ENCODE data around the gene MRPL22. TPM values are rescaled to one million over a fixed set of nuclear protein-coding genes. Genes with fewer than 3 reads are reported as not detected.
A peak's percentile ranks its signal among the peaks of the same experiment; 100 is the strongest.

The MRPL22 gene
- total RNA-seq (34.1 TPM), polyA plus RNA-seq (ENCODE audit: insufficient read depth in 1 of 8, insufficient read length in 8 of 8, low replicate concordance in 1 of 8) (10 to 100 TPM; 29.0 to 39.6 (median 35.0) TPM)
- long read RNA-seq, donor 1, transcript MRPL22-207 (7 exons, 3,176 nt): major isoform, 13 of 24 reads
- long read RNA-seq, donor 1, partial matches to known transcripts: 5 of 24 reads
- long read RNA-seq, donor 1, other reads (novel, unspliced or antisense): 0 of 24 reads
- long read RNA-seq, donor 2, transcript MRPL22-207 (7 exons, 3,176 nt): major isoform, 5 of 6 reads
- long read RNA-seq, donor 2, partial matches to known transcripts: 0 of 6 reads
- long read RNA-seq, donor 2, other reads (novel, unspliced or antisense): 0 of 6 reads
- long read RNA-seq, donor 3, transcript MRPL22-207 (7 exons, 3,176 nt): major isoform, 18 of 25 reads
- long read RNA-seq, donor 3, partial matches to known transcripts: 0 of 25 reads
- long read RNA-seq, donor 3, other reads (novel, unspliced or antisense): 0 of 25 reads
- long read RNA-seq, donor 4, transcript MRPL22-207 (7 exons, 3,176 nt): major isoform, 23 of 32 reads
- long read RNA-seq, donor 4, transcript MRPL22-202 (6 exons, 784 nt): minor isoform, 5 of 32 reads
- long read RNA-seq, donor 4, partial matches to known transcripts: 0 of 32 reads
- long read RNA-seq, donor 4, other reads (novel, unspliced or antisense): 0 of 32 reads
- long read RNA-seq, donor 5, transcript MRPL22-202 (6 exons, 784 nt): minor isoform, 18 of 124 reads
- long read RNA-seq, donor 5, transcript MRPL22-201 (6 exons, 3,035 nt): minor isoform, 13 of 124 reads
- long read RNA-seq, donor 5, transcript MRPL22-207 (7 exons, 3,176 nt): major isoform, 62 of 124 reads
- long read RNA-seq, donor 5, partial matches to known transcripts: 26 of 124 reads
- long read RNA-seq, donor 5, other reads (novel, unspliced or antisense): 0 of 124 reads
- long read RNA-seq, donor 6, transcript MRPL22-207 (7 exons, 3,176 nt): major isoform, 44 of 72 reads
- long read RNA-seq, donor 6, transcript MRPL22-202 (6 exons, 784 nt): minor isoform, 6 of 72 reads
- long read RNA-seq, donor 6, transcript MRPL22-201 (6 exons, 3,035 nt): minor isoform, 14 of 72 reads
- long read RNA-seq, donor 6, partial matches to known transcripts: 6 of 72 reads
- long read RNA-seq, donor 6, other reads (novel, unspliced or antisense): 0 of 72 reads
- long read RNA-seq, donor 7, transcript MRPL22-201 (6 exons, 3,035 nt): minor isoform, 5 of 54 reads
- long read RNA-seq, donor 7, transcript MRPL22-202 (6 exons, 784 nt): minor isoform, 8 of 54 reads
- long read RNA-seq, donor 7, transcript MRPL22-207 (7 exons, 3,176 nt): major isoform, 38 of 54 reads
- long read RNA-seq, donor 7, partial matches to known transcripts: 0 of 54 reads
- long read RNA-seq, donor 7, other reads (novel, unspliced or antisense): 0 of 54 reads
- long read RNA-seq, donor 8, transcript MRPL22-201 (6 exons, 3,035 nt): minor isoform, 10 of 47 reads
- long read RNA-seq, donor 8, transcript MRPL22-207 (7 exons, 3,176 nt): major isoform, 28 of 47 reads
- long read RNA-seq, donor 8, transcript MRPL22-202 (6 exons, 784 nt): minor isoform, 8 of 47 reads
- long read RNA-seq, donor 8, partial matches to known transcripts: 0 of 47 reads
- long read RNA-seq, donor 8, other reads (novel, unspliced or antisense): 0 of 47 reads
- long read RNA-seq, donor 9, transcript MRPL22-207 (7 exons, 3,176 nt): major isoform, 19 of 29 reads
- long read RNA-seq, donor 9, transcript MRPL22-202 (6 exons, 784 nt): minor isoform, 7 of 29 reads
- long read RNA-seq, donor 9, partial matches to known transcripts: 0 of 29 reads
- long read RNA-seq, donor 9, other reads (novel, unspliced or antisense): 0 of 29 reads
- long read RNA-seq, donor 10, transcript MRPL22-207 (7 exons, 3,176 nt): major isoform, 43 of 71 reads
- long read RNA-seq, donor 10, transcript MRPL22-201 (6 exons, 3,035 nt): minor isoform, 6 of 71 reads
- long read RNA-seq, donor 10, transcript MRPL22-202 (6 exons, 784 nt): minor isoform, 10 of 71 reads
- long read RNA-seq, donor 10, partial matches to known transcripts: 8 of 71 reads
- long read RNA-seq, donor 10, other reads (novel, unspliced or antisense): 0 of 71 reads
- long read RNA-seq, donor 11, transcript MRPL22-207 (7 exons, 3,176 nt): major isoform, 32 of 46 reads
- long read RNA-seq, donor 11, transcript MRPL22-202 (6 exons, 784 nt): minor isoform, 6 of 46 reads
- long read RNA-seq, donor 11, partial matches to known transcripts: 0 of 46 reads
- long read RNA-seq, donor 11, other reads (novel, unspliced or antisense): 0 of 46 reads

DNA sequence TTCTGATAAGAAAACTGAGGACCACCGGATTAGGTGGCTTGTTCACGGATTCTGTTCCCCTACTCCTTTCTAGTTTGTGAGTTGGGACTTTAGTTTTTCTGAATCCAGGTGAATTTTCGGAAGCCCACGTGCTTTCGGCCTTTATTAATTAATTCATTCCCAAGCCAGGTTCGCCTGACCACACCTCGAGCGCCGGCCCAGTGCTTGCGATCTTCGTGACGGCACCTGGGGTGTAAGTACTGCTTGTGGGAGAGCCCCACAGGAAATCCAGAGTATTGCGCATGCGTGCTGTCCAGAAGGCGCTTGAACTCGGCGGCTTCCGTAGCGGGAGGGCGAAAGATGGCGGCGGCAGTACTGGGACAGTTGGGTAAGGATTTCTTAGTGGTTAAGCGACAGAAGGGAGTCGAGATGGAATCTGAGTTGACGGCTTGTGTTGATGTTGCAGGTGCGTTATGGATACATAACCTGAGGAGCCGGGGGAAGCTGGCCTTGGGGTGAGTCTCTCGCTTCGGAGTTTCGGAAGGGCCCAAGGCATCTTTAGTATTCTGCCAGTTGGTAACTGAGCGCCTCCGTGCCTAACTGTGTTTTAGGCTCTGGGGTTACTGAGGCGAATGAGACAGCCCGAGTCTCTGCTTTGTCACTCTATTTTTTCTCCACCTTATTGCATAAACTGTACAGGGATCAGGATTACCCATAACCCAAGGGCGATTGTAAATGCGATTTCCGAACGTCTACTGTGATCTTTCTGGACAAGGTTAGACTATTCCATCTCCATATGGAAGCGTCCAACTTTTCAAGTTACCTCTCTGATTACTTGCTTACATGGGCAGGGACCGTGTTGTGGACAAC is at the start of gene MRPL22:
MRPL22 (plus strand) TSS at position 302 of the 849 bp plus-strand sequence; CDS start at position 340, 38 bp downstream.
- Histone ChIP-seq H3K9me3 (replicated peaks; ENCODE audit: control insufficient read depth, low read depth, low read length) (no peaks in the 10 kb centered on the region), H3K4me1 (ENCODE audit: control insufficient read depth, insufficient read depth, low read length) (peaks cover 15% of the 10 kb centered on the region), H3K36me3 (ENCODE audit: control insufficient read depth, insufficient read depth, low read length) (no peaks in the 10 kb centered on the region), H3K27me3 (ENCODE audit: control insufficient read depth, insufficient read depth, low read length) (no peaks in the 10 kb centered on the region), H3K4me3 (ENCODE audit: low read length) (peak within 1 kb of the TSS; percentile 77), H3K27ac (ENCODE audit: low read length) (peak within 1 kb of the TSS; percentile 85)
- DNase-seq: peak; percentile 96
- WGBS (ENCODE audit: insufficient coverage): under 1% methylated on average over 21 of the region's 40 CpGs

DNA sequence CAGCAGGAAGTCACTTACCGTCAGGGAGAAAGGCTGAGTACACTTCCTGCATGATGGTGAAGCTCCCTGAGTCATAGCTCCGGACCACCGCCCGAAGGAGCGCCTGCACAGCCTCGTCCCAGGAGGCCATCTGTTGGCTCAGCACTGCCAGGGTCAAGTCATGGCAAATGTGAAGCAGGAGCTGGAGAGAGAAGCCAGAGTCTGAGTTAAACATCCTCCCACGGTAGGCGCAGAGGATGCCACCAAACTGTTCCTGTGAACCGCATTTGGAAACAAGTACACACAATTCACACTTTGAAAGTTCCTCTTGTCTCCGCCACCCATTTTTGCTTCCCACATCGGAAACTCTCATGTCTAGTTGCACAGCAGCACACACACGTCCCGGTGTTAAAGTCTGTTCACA is 48.5 kb upstream of the MRPL22 start:
- no peaks in the 10 kb centered on the region for H3K27me3 ChIP-seq (ENCODE audit: control insufficient read depth, insufficient read depth, low read length)
- peaks cover 78% of the 10 kb centered on the region for H3K36me3 ChIP-seq (ENCODE audit: control insufficient read depth, insufficient read depth, low read length)
- no peak overlapping the region for H3K4me3 ChIP-seq (ENCODE audit: low read length)
- no peak for DNase-seq
- H3K27ac ChIP-seq (ENCODE audit: low read length): no peak overlapping the region
- H3K4me1 ChIP-seq (ENCODE audit: control insufficient read depth, insufficient read depth, low read length): no peaks in the 10 kb centered on the region
- 84% methylated on average over 11 of the region's 13 CpGs for WGBS (ENCODE audit: insufficient coverage)
- H3K9me3 ChIP-seq (replicated peaks; ENCODE audit: control insufficient read depth, low read depth, low read length): no peaks in the 10 kb centered on the region

DNA sequence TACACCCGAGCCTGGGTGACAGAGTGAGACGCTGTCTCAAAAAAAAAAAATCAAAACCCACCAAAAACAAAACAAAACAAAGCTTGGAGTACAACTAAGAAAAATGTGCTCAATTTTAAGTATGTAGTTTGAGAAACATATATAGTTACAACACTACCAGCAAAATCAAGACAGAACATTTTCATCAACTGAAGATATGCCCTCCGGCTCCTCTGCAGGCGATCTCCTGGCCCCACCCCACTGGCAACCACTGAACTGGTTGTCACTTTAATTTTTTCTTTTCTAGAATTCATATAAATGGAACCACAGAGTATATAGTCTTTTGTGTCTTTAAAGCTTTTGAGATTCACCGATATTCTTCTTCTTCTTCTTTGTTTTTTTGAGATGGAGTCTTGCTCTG is 47.5 kb upstream of the MRPL22 start:
- Histone ChIP-seq H3K9me3 (replicated peaks; ENCODE audit: control insufficient read depth, low read depth, low read length) (no peaks in the 10 kb centered on the region), H3K27me3 (ENCODE audit: control insufficient read depth, insufficient read depth, low read length) (no peaks in the 10 kb centered on the region), H3K27ac (ENCODE audit: low read length) (no peak overlapping the region), H3K4me3 (ENCODE audit: low read length) (no peak overlapping the region), H3K36me3 (ENCODE audit: control insufficient read depth, insufficient read depth, low read length) (peaks cover 79% of the 10 kb centered on the region), H3K4me1 (ENCODE audit: control insufficient read depth, insufficient read depth, low read length) (no peaks in the 10 kb centered on the region)
- no peak for DNase-seq
- WGBS (ENCODE audit: insufficient coverage): no CpG with 5 or more reads among the region's 5 CpGs

DNA sequence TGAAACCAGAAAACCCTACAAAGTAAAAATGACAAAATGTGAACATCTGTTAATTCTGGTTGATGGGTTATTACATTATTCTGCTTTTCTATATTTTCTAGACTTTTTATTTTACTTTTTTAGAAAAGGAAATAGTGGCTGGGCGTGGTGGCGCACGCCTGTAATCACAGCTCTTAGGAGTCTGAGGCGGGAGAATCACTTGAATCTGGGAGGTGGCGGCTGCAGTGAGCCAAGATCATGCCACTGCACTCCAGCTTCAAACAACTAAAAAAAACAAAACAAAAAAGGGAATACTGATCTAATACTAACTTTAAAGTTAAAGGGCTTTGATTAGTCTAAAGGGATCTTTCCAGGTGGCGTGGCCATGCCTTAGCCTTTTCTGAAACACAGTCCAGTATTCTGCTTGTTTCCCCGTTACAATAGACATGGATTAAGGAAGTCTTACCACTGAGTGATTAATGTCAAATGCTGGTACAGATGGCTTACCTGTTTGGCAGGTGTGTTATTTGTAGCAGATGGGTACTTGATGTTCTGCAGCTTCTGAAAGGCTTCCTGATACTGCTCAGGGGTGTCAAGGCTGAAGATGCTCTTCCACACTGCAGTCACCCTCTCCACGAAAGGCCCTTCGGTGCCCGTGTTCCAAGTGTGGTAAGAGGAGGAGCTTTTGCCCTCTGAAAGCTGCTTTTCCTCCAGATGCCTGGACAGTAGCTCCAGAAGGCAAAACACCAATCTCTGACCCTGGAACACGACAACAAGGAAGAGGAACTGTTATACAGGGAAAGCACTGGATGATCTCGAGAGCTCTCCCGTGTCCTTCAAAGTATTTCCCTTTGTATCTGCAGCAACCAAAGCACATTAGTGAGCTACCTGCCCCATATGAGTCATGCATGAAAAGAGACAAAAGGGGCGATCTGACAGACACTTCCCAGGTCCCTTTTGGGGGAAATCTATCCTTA is 45.0 kb upstream of the MRPL22 start:
- H3K9me3 ChIP-seq (replicated peaks; ENCODE audit: control insufficient read depth, low read depth, low read length): no peaks in the 10 kb centered on the region
- H3K4me1 ChIP-seq (ENCODE audit: control insufficient read depth, insufficient read depth, low read length): peaks cover 2% of the 10 kb centered on the region
- H3K27ac ChIP-seq (ENCODE audit: low read length): no peak overlapping the region
- WGBS (ENCODE audit: insufficient coverage): 100% methylated on average over 2 of the region's 14 CpGs
- peaks cover 67% of the 10 kb centered on the region for H3K36me3 ChIP-seq (ENCODE audit: control insufficient read depth, insufficient read depth, low read length)
- H3K27me3 ChIP-seq (ENCODE audit: control insufficient read depth, insufficient read depth, low read length): no peaks in the 10 kb centered on the region
- H3K4me3 ChIP-seq (ENCODE audit: low read length): no peak overlapping the region
- no peak for DNase-seq

DNA sequence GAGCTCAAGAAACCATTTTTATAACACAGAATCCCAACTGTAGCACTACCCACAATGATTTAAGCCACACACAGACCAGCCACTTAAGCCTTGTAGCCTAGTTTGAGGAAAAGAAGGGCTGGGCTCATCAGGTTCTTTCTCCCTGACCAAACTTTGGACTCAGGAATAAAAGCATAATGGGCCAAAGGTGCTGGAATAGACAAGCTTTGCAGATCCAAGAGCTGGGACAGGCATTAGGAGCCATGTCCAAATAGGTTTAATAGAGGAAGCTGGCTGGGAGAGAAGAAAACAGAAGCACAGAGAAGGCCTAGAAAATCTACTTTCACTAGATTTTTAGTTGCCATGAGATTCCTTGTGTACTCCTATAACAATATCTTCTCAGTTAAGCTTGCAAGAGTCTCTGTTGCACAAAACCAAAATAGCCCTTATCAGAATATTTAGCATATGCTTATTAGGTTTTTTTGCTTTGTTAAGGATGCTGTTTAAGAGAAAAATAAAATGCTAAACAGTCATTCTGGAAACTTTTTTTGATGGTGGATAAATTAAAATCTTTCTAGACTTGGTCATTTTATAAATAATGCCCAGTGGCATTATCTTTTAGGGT is 44.2 kb upstream of the MRPL22 start:
- Histone ChIP-seq H3K4me1 (ENCODE audit: control insufficient read depth, insufficient read depth, low read length) (peaks cover 2% of the 10 kb centered on the region), H3K4me3 (ENCODE audit: low read length) (no peak overlapping the region), H3K36me3 (ENCODE audit: control insufficient read depth, insufficient read depth, low read length) (peaks cover 64% of the 10 kb centered on the region), H3K27ac (ENCODE audit: low read length) (no peak overlapping the region), H3K9me3 (replicated peaks; ENCODE audit: control insufficient read depth, low read depth, low read length) (no peaks in the 10 kb centered on the region), H3K27me3 (ENCODE audit: control insufficient read depth, insufficient read depth, low read length) (no peaks in the 10 kb centered on the region)
- peak; percentile 15 for DNase-seq

DNA sequence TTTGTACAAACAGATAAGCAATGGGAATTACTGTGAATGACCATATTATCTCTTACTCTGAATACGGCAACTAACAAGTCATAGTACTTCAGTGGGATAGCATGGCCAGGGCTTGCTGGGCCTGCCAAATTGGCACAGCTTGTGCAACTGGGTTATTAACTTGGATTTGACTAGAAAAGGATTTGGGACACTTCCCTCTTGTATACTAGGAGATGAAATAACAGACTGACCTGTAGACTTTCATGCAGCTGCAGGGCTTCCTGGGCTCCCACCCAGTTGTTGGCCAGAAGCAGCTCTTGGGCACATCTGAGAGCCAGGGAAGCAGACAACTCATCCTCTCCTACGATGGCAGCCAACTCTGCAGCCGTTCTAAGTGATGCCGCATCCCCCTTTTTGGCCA is 42.7 kb upstream of the MRPL22 start:
- Histone ChIP-seq H3K36me3 (ENCODE audit: control insufficient read depth, insufficient read depth, low read length) (peaks cover 61% of the 10 kb centered on the region), H3K9me3 (replicated peaks; ENCODE audit: control insufficient read depth, low read depth, low read length) (no peaks in the 10 kb centered on the region), H3K27ac (ENCODE audit: low read length) (no peak overlapping the region), H3K4me1 (ENCODE audit: control insufficient read depth, insufficient read depth, low read length) (peaks cover 2% of the 10 kb centered on the region), H3K4me3 (ENCODE audit: low read length) (no peak overlapping the region), H3K27me3 (ENCODE audit: control insufficient read depth, insufficient read depth, low read length) (no peaks in the 10 kb centered on the region)
- peak; percentile 69 for DNase-seq
- 80% methylated on average over 1 of the region's 4 CpGs for WGBS (ENCODE audit: insufficient coverage)

DNA sequence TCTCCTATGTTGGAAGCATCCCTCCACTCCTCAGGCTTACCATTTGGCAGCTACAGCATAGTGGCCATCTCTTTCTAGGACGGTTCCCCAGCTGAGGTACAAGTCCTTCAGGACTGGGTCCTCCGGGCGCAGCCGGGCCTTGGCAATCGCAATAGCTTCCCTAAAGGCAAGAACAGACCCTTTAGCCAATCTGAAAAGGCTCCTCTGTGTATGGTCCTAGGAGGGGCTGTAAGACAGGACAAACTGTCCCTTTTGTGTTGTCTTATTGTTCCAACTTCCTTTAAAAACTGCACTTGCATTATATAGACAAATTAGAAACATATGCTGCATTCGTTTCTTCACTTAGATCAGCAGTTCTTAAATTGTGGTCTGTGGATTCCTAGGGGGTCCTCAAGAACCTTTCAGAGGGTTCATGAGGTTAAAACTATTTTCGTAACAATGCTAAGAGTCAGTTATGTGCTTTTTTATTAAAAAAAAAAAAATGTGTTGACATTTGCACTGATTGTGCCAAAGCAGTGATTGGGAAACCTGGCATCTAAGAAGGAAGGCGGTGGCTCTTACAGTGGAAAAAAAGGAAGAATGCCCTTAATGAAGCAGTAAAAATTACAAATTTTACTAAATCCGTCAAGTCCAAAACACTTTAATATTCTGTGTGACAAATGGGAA is 41.6 kb upstream of the MRPL22 start:
- DNase-seq: peak; percentile 63
- 60% methylated on average over 1 of the region's 9 CpGs for WGBS (ENCODE audit: insufficient coverage)
- H3K4me3 ChIP-seq (ENCODE audit: low read length): no peak overlapping the region
- no peaks in the 10 kb centered on the region for H3K27me3 ChIP-seq (ENCODE audit: control insufficient read depth, insufficient read depth, low read length)
- peaks cover 54% of the 10 kb centered on the region for H3K36me3 ChIP-seq (ENCODE audit: control insufficient read depth, insufficient read depth, low read length)
- no peaks in the 10 kb centered on the region for H3K9me3 ChIP-seq (replicated peaks; ENCODE audit: control insufficient read depth, low read depth, low read length)
- H3K27ac ChIP-seq (ENCODE audit: low read length): peak overlapping the region; percentile 65
- peaks cover 2% of the 10 kb centered on the region for H3K4me1 ChIP-seq (ENCODE audit: control insufficient read depth, insufficient read depth, low read length)

Measured in muscle of leg (tissue), 16 donors.